ENCODE results near the gene MYO5A.

GRCh38 chr15:52488830-52489229, 39.9 kb downstream of the MYO5A start:
- no peak for TF ChIP-seq CTCF (IDR thresholded peaks at IDR 0.05; ENCODE audit: extremely low read depth in 1 of 2, insufficient read depth in 1 of 2, low read depth in 1 of 2, low read length in 2 of 2)
- no peak for TF ChIP-seq MYC (IDR thresholded peaks at IDR 0.05; ENCODE audit: low read depth, low read length)
- no peak for TF ChIP-seq FOS (IDR thresholded peaks at IDR 0.05; ENCODE audit: borderline replicate concordance, insufficient read depth, low read length)
- no peak for TF ChIP-seq EZH2 (IDR thresholded peaks at IDR 0.05; ENCODE audit: borderline replicate concordance, low read depth, low read length, severe bottlenecking)
- TF ChIP-seq POLR2A (IDR thresholded peaks at IDR 0.05; ENCODE audit: low read depth, low read length) = no peak
- TF ChIP-seq POLR2AphosphoS5 (IDR thresholded peaks at IDR 0.05; ENCODE audit: insufficient read depth, low read depth, low read length) = no peak
- TF ChIP-seq, protein P1, sequence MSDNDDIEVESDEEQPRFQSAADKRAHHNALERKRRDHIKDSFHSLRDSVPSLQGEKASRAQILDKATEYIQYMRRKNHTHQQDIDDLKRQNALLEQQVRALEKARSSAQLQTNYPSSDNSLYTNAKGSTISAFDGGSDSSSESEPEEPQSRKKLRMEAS (IDR thresholded peaks at IDR 0.05; ENCODE audit: insufficient read depth, insufficient read length) = no peak
- no peak for TF ChIP-seq JUN (IDR thresholded peaks at IDR 0.05; ENCODE audit: borderline replicate concordance, insufficient read depth, insufficient read length, low read depth)
- TF ChIP-seq GATA2 (IDR thresholded peaks at IDR 0.05; ENCODE audit: insufficient read depth, insufficient read length, low read depth, low read length) = no peak

Data from endothelial cell of umbilical vein (primary cell).